ENCODE data around the gene MGST3. TPM values are rescaled to one million over a fixed set of nuclear protein-coding genes. Genes with fewer than 3 reads are reported as not detected.

Gene MGST3
- total RNA-seq, 4 donors from 2014 or later = 202 to 257 (median 232) TPM

DNA sequence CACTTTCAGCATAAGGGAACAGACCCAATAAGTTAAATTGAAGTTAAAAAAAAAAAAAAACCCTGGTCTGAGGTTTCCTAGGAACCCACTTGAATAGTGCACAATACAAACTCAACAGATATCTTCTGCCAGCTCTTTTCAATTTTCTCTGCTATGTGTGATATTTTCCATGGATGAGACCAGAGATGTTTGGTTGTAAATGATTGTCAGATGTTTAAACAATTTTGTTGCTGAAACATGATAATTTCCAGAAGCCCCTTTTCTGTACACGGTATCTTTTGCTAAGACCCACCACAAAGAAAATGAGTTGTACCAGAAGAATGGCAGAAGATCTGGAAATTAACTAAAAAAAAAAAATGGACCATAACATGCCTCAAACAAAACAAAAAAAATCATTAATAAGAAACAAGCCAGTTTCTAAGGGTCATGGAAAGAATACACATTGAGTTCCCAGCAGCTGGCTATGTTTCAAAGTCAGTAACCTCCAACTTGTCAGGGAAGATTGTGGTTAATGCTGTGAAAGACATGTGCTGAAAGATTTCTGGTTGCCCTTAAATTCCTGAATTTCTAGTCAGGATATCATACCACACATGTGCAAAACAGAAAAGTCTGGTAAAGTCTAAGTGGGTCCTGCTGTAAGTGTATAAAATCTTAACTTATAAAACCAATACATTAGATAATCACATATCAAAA, 35.6 kb upstream of the MGST3 start:
- 27% methylated on average over 1 of the region's 1 CpG for WGBS
- Histone ChIP-seq H3K36me3 (no peaks in the 10 kb centered on the region), H3K4me3 (no peak overlapping the region), H3K27ac (replicated peaks in 1 of 4) (no peak overlapping the region), H3K9me3 (no peaks in the 10 kb centered on the region), H3K4me1 (peaks cover 0 to 16% (median 8%) of the 10 kb centered on the region in 4 donors), H3K27me3 (peaks cover 0 to 13% (median 0%) of the 10 kb centered on the region in 4 donors)
- intact Hi-C loops (cut with DNase I) = loop anchor here (5.0 kb wide), 1 partner anchor 37 kb away; the partner anchor contains the start of gene MGST3
- no peak for DNase-seq (ENCODE audit: extremely low spot score)
- no peak for TF ChIP-seq POLR2AphosphoS5 (IDR thresholded peaks at IDR 0.05)
- no peak for TF ChIP-seq POLR2A (IDR thresholded peaks at IDR 0.05; ENCODE audit: low read depth)
- TF ChIP-seq, protein P1, sequence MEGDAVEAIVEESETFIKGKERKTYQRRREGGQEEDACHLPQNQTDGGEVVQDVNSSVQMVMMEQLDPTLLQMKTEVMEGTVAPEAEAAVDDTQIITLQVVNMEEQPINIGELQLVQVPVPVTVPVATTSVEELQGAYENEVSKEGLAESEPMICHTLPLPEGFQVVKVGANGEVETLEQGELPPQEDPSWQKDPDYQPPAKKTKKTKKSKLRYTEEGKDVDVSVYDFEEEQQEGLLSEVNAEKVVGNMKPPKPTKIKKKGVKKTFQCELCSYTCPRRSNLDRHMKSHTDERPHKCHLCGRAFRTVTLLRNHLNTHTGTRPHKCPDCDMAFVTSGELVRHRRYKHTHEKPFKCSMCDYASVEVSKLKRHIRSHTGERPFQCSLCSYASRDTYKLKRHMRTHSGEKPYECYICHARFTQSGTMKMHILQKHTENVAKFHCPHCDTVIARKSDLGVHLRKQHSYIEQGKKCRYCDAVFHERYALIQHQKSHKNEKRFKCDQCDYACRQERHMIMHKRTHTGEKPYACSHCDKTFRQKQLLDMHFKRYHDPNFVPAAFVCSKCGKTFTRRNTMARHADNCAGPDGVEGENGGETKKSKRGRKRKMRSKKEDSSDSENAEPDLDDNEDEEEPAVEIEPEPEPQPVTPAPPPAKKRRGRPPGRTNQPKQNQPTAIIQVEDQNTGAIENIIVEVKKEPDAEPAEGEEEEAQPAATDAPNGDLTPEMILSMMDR (IDR thresholded peaks at IDR 0.05) = no peak
- no peak for TF ChIP-seq EP300 (IDR thresholded peaks at IDR 0.05)

DNA sequence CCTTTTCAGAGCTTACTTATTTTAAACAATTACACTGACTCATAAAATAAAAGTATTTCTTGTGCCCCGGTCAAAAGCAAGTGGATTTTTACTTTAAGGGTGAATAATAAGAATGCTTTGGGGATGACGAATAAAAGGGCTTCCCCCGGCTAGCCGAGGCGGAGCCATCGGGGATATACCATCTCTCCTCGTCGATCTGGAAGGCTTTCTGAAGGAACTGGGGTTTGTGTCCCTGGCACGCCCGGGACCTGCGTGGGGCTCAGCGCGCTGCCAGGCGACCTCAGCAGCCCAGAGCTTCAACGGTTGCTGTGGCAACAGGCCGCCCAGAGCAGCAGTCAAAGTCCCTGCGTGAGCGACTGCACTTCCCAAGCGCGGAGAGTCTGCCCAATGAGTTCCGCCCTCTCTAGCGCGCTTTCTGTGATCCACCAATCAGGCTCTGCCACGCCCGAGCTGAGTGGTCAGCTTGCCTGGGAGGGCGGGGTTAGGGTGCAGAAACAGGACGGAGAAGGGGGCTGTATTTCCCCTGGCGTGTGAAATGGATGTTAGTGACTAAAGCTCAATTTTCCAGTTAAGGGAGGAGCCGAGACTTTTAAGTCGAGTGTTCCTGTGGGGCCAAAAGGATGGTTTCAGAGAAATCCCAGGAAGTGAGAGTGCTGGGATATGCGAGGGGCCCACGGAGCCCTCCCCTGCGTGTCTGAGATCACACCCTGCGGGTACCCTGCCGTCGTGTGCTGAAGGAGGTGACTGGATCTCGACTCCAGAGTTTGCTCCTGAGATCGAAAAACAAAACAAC, 33.0 kb upstream of the MGST3 start:
- Histone ChIP-seq H3K27ac (replicated peaks in 1 of 4) (peak overlapping the region; percentile 65 to 80 (median 72)), H3K9me3 (no peaks in the 10 kb centered on the region), H3K36me3 (no peaks in the 10 kb centered on the region), H3K27me3 (peaks cover 0 to 8% (median 0%) of the 10 kb centered on the region in 4 donors), H3K4me1 (peaks cover 4 to 15% (median 11%) of the 10 kb centered on the region in 4 donors), H3K4me3 (peak overlapping the region; percentile 58 to 66 (median 60))
- under 1% methylated on average over 32 of the region's 38 CpGs for WGBS
- DNase-seq (ENCODE audit: extremely low spot score) = peak; percentile 99
- peak; percentile 75 to 86 for TF ChIP-seq POLR2AphosphoS5 (IDR thresholded peaks at IDR 0.05)
- TF ChIP-seq EP300 (IDR thresholded peaks at IDR 0.05) = no peak
- intact Hi-C loops (cut with DNase I) = loop anchor here (2.0 to 5.0 kb wide), 2 partner anchors 34 to 99 kb away; partner anchors contain the start of gene MGST3

DNA sequence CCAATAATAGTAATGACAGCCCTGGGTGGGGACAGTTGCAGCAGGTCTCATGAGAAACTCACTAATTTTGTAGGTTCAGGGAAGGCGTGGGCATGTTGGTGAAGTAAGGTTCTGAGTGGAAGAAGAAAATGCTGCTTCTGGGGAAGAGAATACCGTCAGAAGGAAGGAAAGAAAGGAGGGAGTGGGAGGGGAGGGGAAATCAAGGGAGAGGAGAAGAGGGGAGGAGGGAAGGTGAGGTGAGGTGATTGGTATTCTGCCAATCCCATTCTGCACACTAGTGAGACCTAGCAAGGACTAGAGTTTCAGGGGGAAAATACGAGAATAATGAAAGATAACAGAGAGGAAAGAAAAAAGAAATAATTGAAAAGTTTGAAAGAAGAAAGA, 32.4 kb upstream of the MGST3 start:
- intact Hi-C loops (cut with DNase I) = loop anchor here (2.0 to 5.0 kb wide), 2 partner anchors 34 to 98 kb away; partner anchors contain the start of gene MGST3

DNA sequence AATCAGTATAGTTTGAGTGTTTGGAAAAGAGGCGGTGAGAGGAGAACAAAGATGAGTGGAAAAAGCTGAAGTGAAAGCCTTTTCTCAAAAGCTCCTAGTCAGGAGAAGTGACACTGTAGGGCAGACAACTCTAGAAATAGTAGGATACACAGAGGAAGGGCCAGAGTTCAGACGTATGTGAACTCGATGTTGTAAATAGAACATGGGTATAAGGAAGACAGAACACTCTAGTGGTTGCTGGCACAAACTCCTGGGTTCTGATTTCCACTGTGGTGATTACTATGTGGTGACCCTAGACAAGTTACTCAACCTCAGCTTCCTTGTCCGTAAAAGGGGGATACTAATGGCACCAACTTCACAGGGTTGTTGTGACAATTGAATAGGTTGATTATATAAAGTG, 30.2 kb upstream of the MGST3 start:
- H3K27me3 ChIP-seq = no peaks in the 10 kb centered on the region
- WGBS = 75% methylated on average over 4 of the region's 4 CpGs
- DNase-seq (ENCODE audit: extremely low spot score) = no peak
- H3K27ac ChIP-seq (replicated peaks in 1 of 4) = no peak overlapping the region
- intact Hi-C loops (cut with DNase I) = loop anchor here (2.0 kb wide), 1 partner anchor 314 kb away; no protein-coding TSS in a partner anchor
- H3K36me3 ChIP-seq = no peaks in the 10 kb centered on the region
- peaks cover 4 to 15% (median 11%) of the 10 kb centered on the region in 4 donors for H3K4me1 ChIP-seq
- no peaks in the 10 kb centered on the region for H3K9me3 ChIP-seq
- no peak overlapping the region for H3K4me3 ChIP-seq
- no peak for TF ChIP-seq POLR2A (IDR thresholded peaks at IDR 0.05; ENCODE audit: low read depth)
- no peak for TF ChIP-seq EP300 (IDR thresholded peaks at IDR 0.05)
- TF ChIP-seq, protein P1 (IDR thresholded peaks at IDR 0.05) = no peak
- TF ChIP-seq POLR2AphosphoS5 (IDR thresholded peaks at IDR 0.05) = no peak

More for the DNA sequence above, 32.4 kb upstream of the MGST3 start:
- DNase-seq (ENCODE audit: extremely low spot score) = no peak
- Histone ChIP-seq H3K4me1 (peaks cover 4 to 15% (median 11%) of the 10 kb centered on the region in 4 donors), H3K36me3 (no peaks in the 10 kb centered on the region), H3K27ac (replicated peaks in 1 of 4) (peak overlapping the region; percentile 65 to 80 (median 72)), H3K9me3 (no peaks in the 10 kb centered on the region), H3K4me3 (peak overlapping the region; percentile 58 to 66 (median 60)), H3K27me3 (peaks cover 0 to 2% (median 0%) of the 10 kb centered on the region in 4 donors)
- TF ChIP-seq POLR2A (IDR thresholded peaks at IDR 0.05; ENCODE audit: low read depth) = no peak
- TF ChIP-seq EP300 (IDR thresholded peaks at IDR 0.05) = no peak
- TF ChIP-seq POLR2AphosphoS5 (IDR thresholded peaks at IDR 0.05) = no peak
- TF ChIP-seq, protein P1 (IDR thresholded peaks at IDR 0.05) = no peak
- 23% methylated on average over 3 of the region's 3 CpGs for WGBS

DNA sequence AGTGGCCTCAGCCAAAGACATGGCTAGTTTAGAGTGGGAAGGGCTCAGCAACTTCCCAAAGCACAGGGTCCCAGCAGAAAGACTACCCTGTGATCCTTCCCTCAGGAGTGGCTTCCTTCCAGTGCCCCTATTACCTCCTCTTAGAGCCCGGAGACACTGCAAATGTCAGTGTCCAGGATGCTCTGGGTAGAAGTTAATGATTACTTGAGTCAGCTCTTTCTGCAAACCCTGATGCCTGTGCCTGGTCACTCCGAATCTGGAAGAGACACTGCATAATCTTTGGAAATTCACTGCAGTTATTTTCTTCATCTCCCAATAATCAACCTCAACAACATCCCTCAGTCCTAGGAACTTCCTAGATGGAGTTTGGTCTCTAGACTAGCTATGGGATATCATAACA, 27.2 kb upstream of the MGST3 start:
- Histone ChIP-seq H3K27ac (replicated peaks in 1 of 4) (no peak overlapping the region), H3K9me3 (no peaks in the 10 kb centered on the region), H3K27me3 (no peaks in the 10 kb centered on the region), H3K36me3 (no peaks in the 10 kb centered on the region), H3K4me3 (no peak overlapping the region), H3K4me1 (peaks cover under 1 to 6% (median 4%) of the 10 kb centered on the region in 4 donors)
- TF ChIP-seq, protein P1 (IDR thresholded peaks at IDR 0.05) = no peak
- TF ChIP-seq EP300 (IDR thresholded peaks at IDR 0.05) (no peak), POLR2AphosphoS5 (IDR thresholded peaks at IDR 0.05) (no peak), POLR2A (IDR thresholded peaks at IDR 0.05; ENCODE audit: low read depth) (no peak)
- intact Hi-C loops (cut with DNase I) = no loop called here
- DNase-seq (ENCODE audit: extremely low spot score) = no peak
- 82% methylated on average over 2 of the region's 2 CpGs for WGBS
